ENCODE data around the gene PDE4D.
"Not testable (repeated sequence)": the region's sequence is repeated elsewhere in the genome, so short reads cannot be mapped to it uniquely, and the experiment has no call there.

Gene PDE4D

GRCh38 chr5:59016925-59017324 is 876.6 kb downstream of the PDE4D start:
- no peak for DNase-seq

DNA sequence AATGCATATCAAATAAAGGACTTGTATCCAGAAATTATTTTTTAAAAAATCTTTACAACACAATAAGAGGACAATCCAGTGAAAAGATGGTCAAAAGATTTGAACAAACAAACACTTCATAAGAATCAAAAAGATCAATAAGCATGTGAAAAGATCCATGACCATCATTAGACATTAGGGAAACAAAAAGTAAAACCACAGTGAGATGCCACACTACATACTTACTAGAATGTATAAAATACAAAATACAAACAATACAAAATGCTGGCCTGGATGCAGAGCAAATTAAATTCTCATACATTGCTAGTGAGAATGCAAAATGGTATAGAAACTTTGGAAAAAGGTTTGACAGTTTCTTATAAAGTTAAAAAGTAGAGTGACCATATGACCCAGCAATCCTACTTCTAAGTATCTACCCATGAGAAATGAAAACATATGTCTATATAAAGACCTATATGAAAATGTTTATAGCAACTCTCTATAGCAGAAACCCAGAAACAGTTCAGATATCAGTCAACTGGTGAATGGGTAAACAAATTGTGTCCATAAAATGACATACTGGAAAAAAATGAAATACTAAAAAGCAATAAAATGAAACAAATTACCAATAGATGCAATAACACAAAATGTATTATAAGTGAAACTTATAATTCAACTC is 884.6 kb downstream of the PDE4D start:
- no peak for DNase-seq

DNA sequence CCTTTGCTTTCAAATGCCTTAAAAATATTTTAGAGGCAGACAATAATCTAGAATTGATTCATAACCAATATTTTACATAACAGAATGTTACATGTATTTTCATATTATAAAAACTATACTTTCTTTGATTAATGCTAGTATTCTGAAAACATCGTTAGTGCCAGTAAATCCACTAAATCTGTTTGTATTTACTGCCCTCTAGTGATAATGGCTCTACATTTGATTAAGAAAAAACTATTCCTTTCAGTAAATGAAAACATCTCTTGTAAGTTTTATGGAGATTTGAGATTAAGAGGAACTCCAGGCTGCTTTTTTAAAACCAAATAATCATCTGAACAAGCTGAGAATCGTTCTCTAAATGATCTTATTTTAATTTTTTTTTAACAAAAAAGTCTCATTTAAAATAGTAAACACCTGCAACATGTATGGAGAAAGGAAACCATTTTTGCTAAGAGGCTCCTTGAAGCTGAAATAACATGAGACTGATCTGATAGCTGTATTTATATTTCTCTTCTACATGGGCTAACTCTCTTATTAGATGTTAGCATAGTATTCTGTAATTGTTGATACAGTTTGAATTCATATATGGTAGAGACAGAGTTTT is 886.0 kb downstream of the PDE4D start:
- peak; percentile 27 for DNase-seq

DNA sequence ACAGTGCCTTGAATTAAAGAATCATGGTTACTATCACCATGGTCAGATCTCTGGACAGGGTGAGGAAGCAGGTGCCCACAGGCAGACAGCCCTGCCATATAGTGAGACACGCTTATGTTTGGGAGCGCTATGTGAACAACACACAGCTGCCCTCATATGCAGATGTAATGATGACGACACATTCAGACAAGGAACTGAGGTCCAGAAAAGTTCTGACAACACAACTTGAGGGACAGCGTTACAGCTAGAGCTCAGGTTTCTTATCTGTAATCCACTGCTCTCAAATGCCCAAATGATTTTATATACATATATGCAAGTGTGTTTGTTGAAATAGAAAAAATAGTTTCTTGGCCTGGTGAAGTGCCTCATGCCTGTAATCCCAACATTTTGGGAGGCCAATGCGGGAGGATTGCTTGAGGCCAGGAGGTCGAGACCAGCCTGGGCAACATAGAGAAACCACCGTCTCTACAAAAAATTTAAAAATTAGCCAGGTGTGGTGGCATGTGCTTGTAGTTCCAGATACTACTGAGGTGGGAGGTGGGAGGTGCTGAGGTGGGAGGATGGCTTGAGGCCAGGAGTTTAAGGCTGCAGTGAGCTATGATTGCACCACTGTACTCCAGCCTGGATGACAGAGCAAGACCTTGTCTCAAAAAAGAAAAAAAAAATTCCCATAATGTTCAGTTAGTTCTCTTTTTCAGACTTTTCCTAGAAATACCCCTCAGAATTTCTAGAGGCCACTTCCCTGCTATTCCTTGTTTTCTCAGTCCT is 887.4 kb downstream of the PDE4D start:
- no peak for DNase-seq

GRCh38 chr5:59003641-59004040 is 889.9 kb downstream of the PDE4D start:
- DNase-seq = peak; percentile 76

DNA sequence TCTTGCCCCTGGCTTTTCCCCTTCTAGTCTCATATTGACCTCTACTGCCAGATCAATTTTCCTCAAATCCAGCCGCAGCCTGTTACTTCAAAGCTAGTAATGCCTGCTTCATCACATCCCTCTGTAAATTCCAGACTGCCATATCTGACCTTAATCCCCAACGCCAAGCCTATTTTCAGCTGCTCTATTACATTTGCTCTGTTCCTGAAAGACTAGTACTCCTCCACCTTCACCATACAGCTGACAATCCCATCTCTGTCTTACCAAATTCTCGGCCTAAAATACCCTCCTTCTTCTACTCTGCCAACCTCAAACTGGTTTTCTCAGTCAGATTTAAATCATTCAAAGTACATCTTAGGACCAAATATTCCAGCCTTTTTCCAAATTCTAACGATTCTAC is 890.4 kb downstream of the PDE4D start:
- peak; percentile 74 for DNase-seq

GRCh38 chr5:59002162-59002825 is 891.2 kb downstream of the PDE4D start:
- DNase-seq = peak; percentile 63

DNA sequence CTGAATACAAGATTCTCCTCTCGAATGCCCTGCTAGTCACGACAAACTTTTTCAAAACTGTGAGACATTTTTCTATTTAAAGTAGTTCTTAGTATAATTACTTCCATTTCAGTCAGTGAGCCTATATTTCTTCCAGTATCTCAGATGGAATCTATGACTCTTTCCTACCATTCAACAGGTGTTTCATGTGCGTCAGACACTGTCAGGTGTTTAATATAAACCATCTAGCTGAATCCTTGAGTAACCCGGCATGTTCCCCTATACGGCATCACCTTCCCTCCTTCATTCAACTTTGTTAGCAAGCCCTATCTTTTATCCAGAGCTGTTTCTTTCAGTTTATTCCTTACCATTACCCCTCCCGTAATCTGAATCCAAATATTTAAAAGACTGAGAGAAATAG is 891.8 kb downstream of the PDE4D start:
- DNase-seq = no peak

GRCh38 chr5:59001154-59001553 is 892.4 kb downstream of the PDE4D start:
- peak; percentile 13 for DNase-seq

- no peak for DNase-seq
These were observed 893.3 kb downstream of the PDE4D start for GRCh38 chr5:59000211-59000610.

DNA sequence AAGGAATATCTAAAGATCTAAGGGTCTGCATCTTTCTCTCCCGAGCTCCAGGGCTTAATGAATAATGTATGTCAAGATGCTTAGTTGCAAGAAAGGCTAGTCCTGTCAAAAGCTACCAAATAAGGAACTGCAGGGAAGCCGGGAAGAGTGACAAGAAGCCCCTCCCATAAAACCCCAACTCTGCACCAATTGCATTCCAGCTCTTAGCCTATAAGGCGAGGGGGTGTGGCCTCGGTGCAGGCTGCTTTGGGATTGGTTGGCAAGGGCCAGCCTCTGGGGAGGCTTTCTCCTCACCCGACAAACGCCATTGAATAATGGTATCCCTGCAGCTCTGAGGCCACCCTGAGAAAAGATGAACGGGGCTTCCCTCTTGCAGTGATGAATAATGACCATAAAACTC is 893.7 kb downstream of the PDE4D start:
- DNase-seq = peak; percentile 13

GRCh38 chr5:58998544-58998943 is 895.0 kb downstream of the PDE4D start:
- no peak for DNase-seq

GRCh38 chr5:58995779-58996178 is 897.7 kb downstream of the PDE4D start:
- not testable (repeated sequence) for DNase-seq

- no peak for DNase-seq
These were observed 900.1 kb downstream of the PDE4D start for GRCh38 chr5:58993461-58993860.

GRCh38 chr5:58988938-58989337 is 904.6 kb downstream of the PDE4D start:
- DNase-seq = no peak

- no peak for DNase-seq
These were observed 906.3 kb downstream of the PDE4D start for GRCh38 chr5:58987193-58987592.

DNA sequence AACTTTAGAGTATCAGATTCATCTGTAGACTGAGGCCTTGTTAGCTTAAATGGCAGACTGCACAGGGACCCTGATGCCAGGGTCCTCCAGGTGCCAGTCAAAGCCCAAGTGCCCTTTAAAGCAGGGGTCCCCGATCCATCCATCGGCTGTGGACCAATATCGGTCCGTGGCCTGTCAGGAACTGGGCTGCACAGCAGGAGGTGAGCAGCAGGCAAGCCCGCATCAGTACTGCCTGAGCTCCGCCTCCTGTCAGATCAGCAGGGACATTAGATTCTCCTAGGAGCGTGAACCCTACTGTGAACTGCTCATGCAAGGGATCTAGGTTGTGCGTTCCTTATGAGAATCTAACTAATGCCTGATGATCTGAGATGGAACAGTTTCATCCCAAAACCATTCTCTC is 907.2 kb downstream of the PDE4D start:
- no peak for DNase-seq

GRCh38 chr5:58985759-58986158 is 907.8 kb downstream of the PDE4D start:
- DNase-seq = no peak

- peak; percentile 59 for DNase-seq
These were observed 908.2 kb downstream of the PDE4D start for GRCh38 chr5:58985311-58985710.

DNA sequence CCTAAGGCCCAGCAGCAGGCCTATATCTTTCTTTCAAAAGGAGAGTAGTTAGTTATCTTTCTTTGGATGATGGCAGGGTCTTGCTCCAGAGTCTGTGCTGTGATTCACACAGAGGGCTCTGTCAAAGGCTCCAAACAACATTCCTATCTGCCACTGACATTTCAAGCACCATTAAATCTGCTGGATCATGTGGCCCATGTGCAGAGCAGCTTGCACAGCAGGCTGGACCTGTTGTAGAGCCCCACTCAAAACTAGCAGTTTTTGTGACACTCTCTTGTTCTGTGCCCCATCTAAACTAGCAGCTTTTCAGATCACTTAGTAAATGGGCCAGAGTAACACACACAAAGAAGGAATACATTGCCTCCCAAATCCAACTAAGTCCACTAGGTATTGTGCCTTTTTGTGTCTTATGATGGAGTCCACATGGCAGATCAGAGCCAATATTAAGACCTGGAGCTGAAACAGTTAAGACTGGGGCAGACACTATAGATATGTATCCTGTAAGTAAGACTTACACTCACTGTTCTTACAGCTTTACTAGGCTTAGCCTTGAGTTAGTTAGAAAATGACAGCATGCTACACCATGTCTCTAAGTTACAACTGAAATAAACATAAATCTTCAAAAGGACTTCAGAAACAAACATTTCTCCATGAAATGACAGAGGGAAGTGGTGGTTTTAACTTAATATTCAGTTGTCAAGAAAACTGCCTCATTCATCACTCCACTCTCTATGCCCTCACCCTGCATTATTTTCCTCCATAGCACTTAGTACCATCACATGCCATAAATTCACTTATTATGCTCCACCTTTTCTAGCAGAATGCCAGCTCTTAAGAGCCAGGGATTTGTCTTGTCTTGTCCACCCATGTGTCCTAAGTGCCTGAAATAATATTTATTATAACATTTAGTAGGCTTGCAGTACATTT is 909.7 kb downstream of the PDE4D start:
- DNase-seq = peak; percentile 31

DNA sequence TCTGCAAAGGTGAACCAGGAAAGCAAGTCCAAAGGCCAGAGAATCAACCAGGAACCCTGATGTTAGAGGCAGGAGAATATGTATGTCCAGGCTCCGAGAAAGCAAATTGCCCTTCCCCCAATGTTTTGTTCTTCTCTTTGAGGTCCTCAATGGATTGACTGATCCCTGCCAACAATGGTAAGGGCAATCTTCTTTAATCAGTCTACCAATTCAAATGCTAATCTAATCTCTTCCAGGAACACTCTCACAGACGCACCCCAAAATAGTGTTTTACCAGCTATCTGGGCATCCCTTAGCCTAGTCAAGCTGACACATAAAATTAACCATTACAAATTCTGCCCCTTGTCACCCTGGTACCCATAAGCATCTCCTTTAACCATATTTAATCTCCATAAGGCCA is 912.6 kb downstream of the PDE4D start:
- DNase-seq = no peak

DNA sequence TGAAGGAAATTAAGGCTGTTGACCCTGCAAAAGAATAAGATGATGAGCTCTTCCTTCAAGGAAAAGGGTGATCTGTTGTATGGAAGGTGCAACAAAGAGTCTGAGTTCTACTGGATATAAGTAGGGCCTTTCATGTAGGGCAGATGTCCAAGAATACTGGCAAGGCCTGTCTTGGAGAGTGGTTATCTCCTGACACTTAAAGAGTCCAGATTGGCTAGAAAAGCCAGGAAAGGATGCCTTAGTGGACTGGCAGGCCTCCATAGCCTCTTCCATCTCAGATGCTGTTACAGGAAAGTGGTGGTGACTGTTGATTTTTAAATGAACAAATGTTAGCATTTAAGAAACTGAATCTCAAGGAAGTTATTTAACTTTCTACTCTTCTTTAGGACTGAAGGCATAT is 914.4 kb downstream of the PDE4D start:
- peak; percentile 47 for DNase-seq

- no peak for DNase-seq
These were observed 918.9 kb downstream of the PDE4D start for GRCh38 chr5:58974601-58975000.

All from NCI-H82 (cell line).